NT2/D1 (cell line): ENCODE measurements around the gene FBH1.

ENCODE experiments used
- DNase-seq: peaks from one replicate; pipeline ENCODE4 v3.0.0-alpha.2; 2011; ENCODE audit warnings: low read depth, low spot score
- H3K27me3 ChIP-seq: 2 replicates; pipeline ENCODE4 v1.6.0; 2011; ENCODE audit warnings: mild to moderate bottlenecking; ENCODE audit not compliant: insufficient read length, insufficient read depth
- H3K36me3 ChIP-seq: 2 replicates; pipeline ENCODE4 v1.6.1; 2011; ENCODE audit warnings: mild to moderate bottlenecking, low read length, mixed read lengths; ENCODE audit not compliant: insufficient read depth, insufficient read length
- H3K4me1 ChIP-seq: 2 replicates; pipeline ENCODE4 v1.5.1; 2011; ENCODE audit not compliant: insufficient read depth, insufficient read length
- H3K4me3 ChIP-seq: 2 replicates; pipeline ENCODE4 v1.5.1; 2011; ENCODE audit warnings: low read depth; ENCODE audit not compliant: insufficient read length
- H3K9ac ChIP-seq: 2 replicates; pipeline ENCODE4 v1.6.0; 2011; ENCODE audit warnings: low read depth; ENCODE audit not compliant: insufficient read length
- H3K9me3 ChIP-seq: 2 replicates; pipeline ENCODE4 v1.5.1; 2011; ENCODE audit warnings: mild to moderate bottlenecking, low read length; ENCODE audit not compliant: insufficient read depth
- SUZ12 ChIP-seq: IDR thresholded peaks from 2 replicates; pipeline ENCODE4 v1.6.1; 2011; ENCODE audit not compliant: insufficient read length, insufficient read depth; ENCODE audit errors: extremely low read depth
- YY1 ChIP-seq: IDR thresholded peaks from 2 replicates; pipeline ENCODE4 v1.6.1; 2011; ENCODE audit not compliant: insufficient read length, insufficient read depth
- ZNF274 ChIP-seq: IDR thresholded peaks from 2 replicates; pipeline ENCODE4 v1.6.1; 2011; ENCODE audit warnings: mild to moderate bottlenecking, low read depth, low read length

Gene FBH1

GRCh38 chr10:5897504-5897903, 7.5 kb downstream of the FBH1 start:
- TF ChIP-seq YY1 (no peak), ZNF274 (no peak), SUZ12 (no peak)
- DNase-seq: no peak
- Histone ChIP-seq H3K9ac (no peak overlapping the region), H3K36me3 (peaks cover 58% of the 10 kb centered on the region), H3K27me3 (no peaks in the 10 kb centered on the region), H3K4me3 (no peak overlapping the region), H3K4me1 (no peaks in the 10 kb centered on the region), H3K9me3 (no peaks in the 10 kb centered on the region)

- no peaks in the 10 kb centered on the region for H3K9me3 ChIP-seq
- TF ChIP-seq YY1: no peak
- TF ChIP-seq SUZ12: no peak
- no peak for TF ChIP-seq ZNF274
- no peaks in the 10 kb centered on the region for H3K27me3 ChIP-seq
- H3K36me3 ChIP-seq: peaks cover 53% of the 10 kb centered on the region
- no peak overlapping the region for H3K4me3 ChIP-seq
- no peaks in the 10 kb centered on the region for H3K4me1 ChIP-seq
- DNase-seq: no peak
- no peak overlapping the region for H3K9ac ChIP-seq
These were observed 8.1 kb downstream of the FBH1 start for GRCh38 chr10:5898163-5898562.

- Histone ChIP-seq H3K9me3 (no peaks in the 10 kb centered on the region), H3K9ac (no peak overlapping the region), H3K4me3 (no peak overlapping the region), H3K27me3 (no peaks in the 10 kb centered on the region), H3K36me3 (peaks cover 39% of the 10 kb centered on the region), H3K4me1 (no peaks in the 10 kb centered on the region)
- no peak for DNase-seq
- TF ChIP-seq YY1 (no peak), SUZ12 (no peak), ZNF274 (no peak)
These were observed 10.2 kb downstream of the FBH1 start for GRCh38 chr10:5900247-5900646.

GRCh38 chr10:5902511-5903274, 12.7 kb downstream of the FBH1 start:
- Histone ChIP-seq H3K4me1 (no peaks in the 10 kb centered on the region), H3K9ac (no peak overlapping the region), H3K4me3 (no peak overlapping the region), H3K27me3 (no peaks in the 10 kb centered on the region), H3K9me3 (no peaks in the 10 kb centered on the region), H3K36me3 (peaks cover 37% of the 10 kb centered on the region)
- TF ChIP-seq SUZ12 (no peak), YY1 (no peak), ZNF274 (no peak)
- DNase-seq: no peak

- Histone ChIP-seq H3K27me3 (no peaks in the 10 kb centered on the region), H3K9ac (no peak overlapping the region)
These were observed 13.5 kb downstream of the FBH1 start for GRCh38 chr10:5903563-5903962.

GRCh38 chr10:5904227-5904626, 14.2 kb downstream of the FBH1 start:
- H3K9me3 ChIP-seq: no peaks in the 10 kb centered on the region
- no peak overlapping the region for H3K4me3 ChIP-seq
- no peaks in the 10 kb centered on the region for H3K27me3 ChIP-seq
- H3K36me3 ChIP-seq: peaks cover 35% of the 10 kb centered on the region
- H3K9ac ChIP-seq: no peak overlapping the region
- TF ChIP-seq SUZ12 (no peak), ZNF274 (no peak), YY1 (no peak)
- no peaks in the 10 kb centered on the region for H3K4me1 ChIP-seq
- DNase-seq: no peak

More at GRCh38 chr10:5903563-5903962, 13.5 kb downstream of the FBH1 start:
- H3K4me1 ChIP-seq: no peaks in the 10 kb centered on the region
- no peak for DNase-seq
- no peak overlapping the region for H3K4me3 ChIP-seq
- peaks cover 33% of the 10 kb centered on the region for H3K36me3 ChIP-seq
- TF ChIP-seq YY1 (no peak), ZNF274 (no peak)
- no peaks in the 10 kb centered on the region for H3K9me3 ChIP-seq

GRCh38 chr10:5905854-5906507, 15.9 kb downstream of the FBH1 start:
- H3K4me3 ChIP-seq: no peak overlapping the region
- H3K36me3 ChIP-seq: peaks cover 45% of the 10 kb centered on the region
- no peak for DNase-seq
- no peak overlapping the region for H3K9ac ChIP-seq
- H3K27me3 ChIP-seq: no peaks in the 10 kb centered on the region
- H3K4me1 ChIP-seq: no peaks in the 10 kb centered on the region
- TF ChIP-seq SUZ12: no peak
- no peak for TF ChIP-seq YY1
- TF ChIP-seq ZNF274: no peak
- H3K9me3 ChIP-seq: no peaks in the 10 kb centered on the region
